Purkinje cell (primary cell): Measurements from ENCODE around the gene ZCCHC17. TPM values are rescaled to one million over a fixed set of nuclear protein-coding genes. Genes with fewer than 3 reads are reported as not detected.

ENCODE experiments used
- polyA plus RNA-seq: library from polyadenylated mRNA; unstranded; fragments of >200 nt; fragmentation: Nextera tagmentation; gene quantifications from 2 replicates; pipeline ENCODE4 v1.2.1, GENCODE V29; 2014

Gene ZCCHC17, protein sequence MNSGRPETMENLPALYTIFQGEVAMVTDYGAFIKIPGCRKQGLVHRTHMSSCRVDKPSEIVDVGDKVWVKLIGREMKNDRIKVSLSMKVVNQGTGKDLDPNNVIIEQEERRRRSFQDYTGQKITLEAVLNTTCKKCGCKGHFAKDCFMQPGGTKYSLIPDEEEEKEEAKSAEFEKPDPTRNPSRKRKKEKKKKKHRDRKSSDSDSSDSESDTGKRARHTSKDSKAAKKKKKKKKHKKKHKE
- polyA plus RNA-seq: 142 and 177 TPM in 2 replicates

DNA sequence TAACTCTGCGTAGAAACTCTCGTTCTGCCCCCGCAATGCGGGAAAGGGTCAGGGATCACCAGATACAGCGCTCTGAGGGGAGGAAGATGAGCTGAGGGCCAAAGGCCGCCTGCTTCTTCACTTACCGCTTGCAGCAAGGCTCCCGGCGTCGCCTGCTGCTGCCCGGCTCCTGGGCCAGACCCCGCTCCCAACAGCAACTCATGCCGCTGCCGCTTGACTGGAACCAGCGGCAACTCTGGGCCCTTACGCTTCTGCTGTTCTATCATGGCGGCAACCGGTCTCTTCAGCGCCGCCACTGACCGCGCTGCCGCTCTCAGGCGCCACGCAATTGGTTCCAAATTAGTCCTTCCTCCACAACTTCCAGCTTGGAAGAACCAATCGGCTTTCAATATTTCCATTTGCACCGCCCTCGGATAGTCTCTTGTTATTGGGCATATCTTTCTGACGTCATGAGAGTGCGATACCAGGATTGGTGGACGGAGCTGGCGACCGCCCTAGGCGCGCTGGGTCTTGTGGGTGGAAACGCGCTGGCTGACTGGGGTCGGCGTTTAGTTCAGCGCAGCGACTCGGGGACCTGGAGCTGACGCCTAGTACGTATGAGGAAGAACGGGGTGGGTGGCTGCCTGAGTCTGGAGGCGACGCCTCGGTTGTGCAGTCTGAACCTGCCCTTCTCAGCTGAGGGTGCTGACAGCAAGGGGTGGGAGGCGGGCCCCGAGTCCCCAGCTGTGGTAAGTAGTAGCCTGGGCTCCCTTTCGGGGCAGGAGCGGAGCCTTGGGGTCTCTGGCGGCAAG is at the start of gene ZCCHC17, which contains the start of gene SNRNP40:
ZCCHC17 (plus strand) TSS at position 547 of the 791 bp plus-strand sequence. CDS start 13,067 bp downstream, outside the sequence.
SNRNP40 (minus strand) TSS at position 303 of the 791 bp plus-strand sequence; CDS start at position 266, 37 bp downstream.

DNA sequence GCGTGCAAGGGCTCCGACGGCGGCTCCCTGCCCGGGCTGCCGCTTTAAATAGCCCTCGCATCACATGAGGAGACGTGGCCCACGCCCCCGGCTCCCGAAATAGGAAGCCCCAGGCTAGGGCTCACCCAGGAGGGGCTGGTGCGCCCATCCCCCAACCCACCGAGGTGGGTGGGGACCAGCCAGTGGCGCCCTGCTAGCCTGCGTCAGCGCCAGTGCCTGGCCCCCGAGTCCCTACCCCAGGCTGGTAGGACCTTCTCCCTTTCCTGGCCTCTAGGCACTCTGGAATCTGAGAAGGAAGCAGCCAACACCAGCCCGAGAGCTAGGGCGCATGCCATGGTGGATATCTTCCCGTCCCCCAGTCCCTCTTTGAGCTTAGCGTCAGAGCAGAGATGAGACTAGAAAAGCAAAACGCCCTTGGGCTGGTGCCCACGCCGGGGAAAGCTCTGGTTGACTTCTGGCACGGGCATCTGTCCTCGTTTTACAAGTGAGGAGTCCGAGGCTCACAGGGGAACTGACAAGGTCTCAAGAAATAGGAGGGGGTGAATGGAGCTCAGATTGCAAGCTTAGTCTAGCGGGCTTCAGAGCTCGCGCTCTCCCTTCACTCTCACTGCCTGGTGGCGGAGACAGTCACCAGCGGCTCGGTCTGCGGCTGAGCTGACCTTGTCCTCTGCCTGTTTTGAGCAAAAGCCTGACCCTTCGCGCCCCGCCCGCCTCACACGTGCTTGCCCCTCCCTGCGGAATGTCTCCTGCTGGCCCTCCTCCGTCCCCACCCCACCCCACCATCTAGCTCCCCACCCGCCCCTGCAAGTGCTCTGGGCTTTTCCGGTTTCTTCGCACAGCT is 76.4 kb downstream of the ZCCHC17 start, which contains the start of gene FABP3:
FABP3 (minus strand) TSS at position 21 of the 841 bp plus-strand sequence. CDS start 62 bp downstream, outside the sequence.

DNA sequence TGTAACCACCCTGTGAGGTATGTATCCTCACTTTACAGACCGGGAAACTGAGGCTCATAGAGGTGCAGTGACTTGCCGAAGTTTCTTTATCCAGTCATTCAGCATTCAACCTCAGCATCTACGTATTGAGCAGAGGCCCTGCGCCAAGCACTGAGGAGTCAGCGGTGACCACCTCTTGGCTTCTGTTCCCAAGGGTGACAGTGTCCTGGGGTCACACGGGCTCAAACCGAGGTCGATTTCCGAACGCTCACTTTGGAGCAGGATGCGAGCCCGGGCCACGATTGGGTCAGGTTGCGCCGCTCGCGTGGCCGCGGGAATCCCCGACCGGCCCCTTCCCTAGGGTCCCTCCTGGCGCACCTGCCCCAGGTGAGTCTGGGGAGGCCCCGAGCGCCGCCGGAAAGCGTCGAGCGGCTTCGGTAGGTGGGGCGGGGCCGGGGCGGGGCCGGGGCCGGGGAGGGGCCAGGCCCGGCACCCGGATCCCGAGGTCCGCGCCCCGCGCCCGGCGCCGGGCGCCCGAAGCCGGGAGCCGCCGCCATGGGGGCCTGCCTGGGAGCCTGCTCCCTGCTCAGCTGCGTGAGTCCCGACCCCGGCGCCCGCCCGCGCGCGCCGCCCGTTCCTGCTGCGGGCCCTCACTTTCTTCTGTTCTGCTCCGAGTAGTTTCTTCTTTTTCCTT is 116.0 kb downstream of the ZCCHC17 start, which contains the start of gene SERINC2:
SERINC2 (plus strand) TSS at position 482 of the 673 bp plus-strand sequence; CDS start at position 535, 53 bp downstream.

Other genes starting within 250 kb of the ZCCHC17 start
- gene PUM1, start 231.3 kb upstream of the ZCCHC17 start, polyA plus RNA-seq: 33.9 and 56.3 TPM in 2 replicates
- gene NKAIN1, start 57.1 kb upstream of the ZCCHC17 start, polyA plus RNA-seq: 1.3 and 2.3 TPM in 2 replicates
- gene SNRNP40, start 244 bp upstream of the ZCCHC17 start, polyA plus RNA-seq: 16.3 and 19.5 TPM in 2 replicates
- 242 and 583 TPM in 2 replicates for gene FABP3, start 76.0 kb downstream of the ZCCHC17 start, polyA plus RNA-seq
- 0.24 and 1.2 TPM in 2 replicates for gene SERINC2, start 116.2 kb downstream of the ZCCHC17 start, polyA plus RNA-seq